GM18511 (cell line): ENCODE measurements around the gene FRAS1.
"Not testable (repeated sequence)": the region's sequence is repeated elsewhere in the genome, so short reads cannot be mapped to it uniquely, and the experiment has no call there.

Experiments
- ATAC-seq: cut with Tn5 transposase; IDR thresholded peaks from one replicate; pipeline ENCODE4 v1.9.1; 2021; ENCODE audit warnings: mild to moderate bottlenecking, moderate library complexity; ENCODE audit not compliant: unreplicated experiment

The FRAS1 gene

DNA sequence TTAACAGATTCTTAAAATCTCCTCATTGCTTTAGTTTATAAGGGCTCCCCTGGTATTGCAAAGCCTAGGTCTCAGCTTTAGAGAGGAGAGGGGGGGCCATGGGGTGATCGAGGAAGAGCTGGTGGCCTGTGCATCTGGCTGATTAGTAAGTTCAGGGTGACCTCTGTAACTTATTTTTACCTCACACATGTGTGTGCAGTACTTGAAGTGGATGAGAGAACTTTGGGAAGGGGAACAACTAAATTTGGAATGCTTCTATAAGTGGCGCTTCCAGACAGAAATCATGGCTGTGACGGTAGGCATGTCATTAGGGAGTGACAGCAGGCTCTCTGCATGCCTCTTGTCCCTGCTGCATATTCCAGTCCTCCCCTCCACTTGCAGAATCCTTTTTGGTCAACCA, 41.9 kb downstream of the FRAS1 start:
- ATAC-seq, result no peak

DNA sequence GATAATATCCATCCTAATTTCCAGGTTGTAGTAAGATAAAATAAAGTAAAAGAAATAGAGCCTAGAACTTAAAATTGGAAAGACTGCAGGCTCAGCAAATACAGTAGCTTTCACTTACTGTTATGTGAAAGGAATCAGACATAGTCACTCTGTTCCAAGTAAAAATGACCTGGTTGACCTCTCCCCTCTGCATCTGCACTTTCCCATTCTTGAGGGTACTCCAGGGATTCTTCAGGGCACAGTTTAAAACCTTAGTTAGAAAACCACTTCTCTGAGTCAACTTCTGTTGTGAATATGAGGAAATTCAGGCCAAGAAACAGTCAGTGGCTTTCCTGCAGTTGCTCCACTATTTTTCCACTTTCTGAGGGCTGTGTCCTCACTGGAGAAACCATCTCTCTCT, 42.9 kb downstream of the FRAS1 start:
- ATAC-seq, result no peak

DNA sequence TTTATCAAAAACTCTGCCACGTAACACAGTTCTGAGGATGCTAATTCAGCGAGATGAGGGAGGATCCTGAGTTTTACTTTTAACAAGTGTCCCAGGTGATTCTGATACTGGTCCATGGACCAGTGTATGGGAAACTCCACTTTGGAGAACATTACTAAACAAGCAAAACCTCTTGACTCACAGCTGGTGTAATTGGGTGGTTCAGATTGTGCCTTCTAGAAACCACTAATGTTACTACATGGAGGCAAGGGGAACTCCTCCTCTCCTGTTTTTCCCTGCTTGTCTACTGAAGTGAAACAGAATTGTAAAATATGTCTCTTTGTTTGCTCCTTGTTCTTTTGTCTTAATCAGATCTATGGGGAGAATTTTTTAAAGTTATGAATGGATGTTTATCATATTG, 62.6 kb downstream of the FRAS1 start:
- ATAC-seq, result no peak

DNA sequence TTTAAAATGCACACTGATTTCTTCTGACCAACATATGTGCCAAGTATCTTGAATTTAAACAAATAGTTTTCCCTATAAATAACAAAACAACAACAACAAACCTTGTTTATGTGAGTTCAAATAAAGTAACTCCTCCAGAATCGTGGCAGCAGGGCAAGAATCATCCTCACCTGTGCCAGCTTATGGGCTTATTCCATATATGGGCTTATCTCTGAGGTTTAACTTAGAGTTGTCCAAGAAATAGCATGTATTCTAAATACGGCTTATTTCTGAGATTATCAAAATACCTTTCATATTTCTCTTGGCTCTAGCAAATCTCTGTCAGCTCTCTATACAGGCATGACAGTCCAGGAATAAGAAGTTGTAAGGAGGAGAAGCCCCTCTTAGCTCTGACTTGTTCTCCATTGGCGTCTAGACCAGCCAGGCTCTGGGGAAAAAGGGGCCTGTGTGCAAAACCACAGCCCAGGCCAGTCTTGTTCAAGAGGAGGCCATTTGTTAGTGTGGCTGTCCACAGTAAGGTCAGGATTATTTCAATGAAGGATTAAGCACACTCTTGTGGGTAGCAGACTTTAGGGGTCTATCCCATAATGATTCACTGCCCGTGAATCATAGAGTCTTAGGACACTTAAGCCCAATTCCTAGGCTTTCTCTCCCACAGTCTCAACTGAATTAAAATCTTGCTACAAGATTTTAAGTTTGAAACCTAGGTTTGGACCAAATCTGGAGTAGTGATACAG, 63.2 kb downstream of the FRAS1 start:
- no peak for ATAC-seq

DNA sequence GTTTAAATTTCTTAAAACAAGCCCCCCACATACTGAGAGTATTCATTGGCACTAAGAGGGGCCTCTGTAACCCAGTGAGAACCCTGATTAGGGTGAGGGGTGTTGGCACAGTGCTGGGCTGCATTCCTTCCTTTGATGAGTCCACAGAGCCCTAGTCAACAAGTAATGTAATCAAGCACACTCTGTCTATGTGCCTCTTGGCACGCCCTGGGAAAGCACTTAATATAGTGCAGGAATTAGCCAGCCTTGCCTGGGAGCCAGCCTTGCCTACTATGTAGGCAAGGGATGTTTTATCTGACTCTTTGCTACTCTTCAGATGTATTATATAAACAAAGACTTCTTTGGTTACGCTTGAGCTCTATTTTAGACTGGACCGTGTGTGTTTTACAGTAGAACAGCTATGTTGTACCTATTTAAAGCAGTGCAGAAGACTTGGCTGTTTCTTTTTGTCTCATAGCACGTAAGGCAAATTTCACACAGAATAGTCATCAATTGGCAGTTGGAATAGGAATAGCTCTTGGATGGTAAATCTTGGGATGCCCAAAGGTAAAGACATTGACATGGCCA, 64.3 kb downstream of the FRAS1 start:
- ATAC-seq, result no peak

DNA sequence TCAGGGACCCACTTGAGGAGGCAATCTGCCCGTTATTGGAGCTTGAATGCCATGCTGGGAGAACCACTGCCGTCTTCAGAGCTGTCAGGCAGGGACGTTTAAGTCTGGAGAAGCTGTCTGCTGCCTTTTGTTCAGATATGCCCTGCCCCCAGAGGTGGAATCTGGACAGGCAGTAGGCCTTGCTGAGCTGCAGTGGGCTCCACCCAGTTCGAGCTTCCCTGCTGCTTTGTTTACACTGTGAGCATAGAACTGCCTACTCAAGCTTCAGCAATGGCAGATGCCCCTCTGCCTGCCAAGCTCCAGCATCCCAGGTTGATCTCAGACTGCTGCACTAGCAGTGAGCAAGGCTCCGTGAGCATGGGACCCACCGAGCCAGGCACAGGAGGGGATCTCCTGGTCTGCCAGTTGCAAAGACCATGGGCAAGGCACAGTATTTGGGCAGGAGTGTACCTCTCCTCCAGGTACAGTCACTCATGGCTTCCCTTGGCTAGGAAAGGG, 68.8 kb downstream of the FRAS1 start:
- not testable (repeated sequence) for ATAC-seq

DNA sequence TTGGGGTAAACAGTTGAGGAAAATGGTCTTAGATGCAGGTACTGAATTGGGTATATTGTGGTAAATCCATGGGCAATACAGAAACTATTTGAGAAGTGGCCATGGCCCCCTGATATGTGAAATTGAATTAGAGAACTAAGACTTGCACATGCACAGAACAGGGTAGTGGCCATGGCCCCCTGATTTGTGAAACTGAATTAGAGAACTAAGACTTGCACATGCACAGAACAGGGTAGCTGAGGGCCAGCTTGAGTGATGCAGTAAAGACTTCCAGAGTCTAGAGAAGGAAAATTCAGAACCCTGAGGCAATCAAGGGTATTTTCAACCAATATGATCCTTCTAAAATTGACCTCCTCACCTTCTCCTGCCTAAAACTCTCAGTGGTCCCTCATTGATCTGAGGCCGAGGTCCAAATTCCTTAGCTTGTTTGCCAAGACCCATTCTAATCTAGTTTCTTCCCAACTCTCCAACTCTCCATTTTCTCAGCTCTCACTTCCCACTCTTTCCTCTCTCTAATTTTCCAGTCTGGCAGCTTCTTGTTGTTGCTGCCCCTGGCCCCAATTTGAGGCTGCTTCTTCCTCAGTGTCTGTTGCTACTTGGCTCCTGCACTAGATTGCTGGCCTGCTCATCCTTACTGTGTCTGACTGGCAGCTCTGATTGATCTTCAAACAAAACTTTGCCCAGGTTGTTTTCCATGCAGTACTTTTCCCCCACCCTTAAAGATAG, 72.4 kb downstream of the FRAS1 start:
- no peak for ATAC-seq

DNA sequence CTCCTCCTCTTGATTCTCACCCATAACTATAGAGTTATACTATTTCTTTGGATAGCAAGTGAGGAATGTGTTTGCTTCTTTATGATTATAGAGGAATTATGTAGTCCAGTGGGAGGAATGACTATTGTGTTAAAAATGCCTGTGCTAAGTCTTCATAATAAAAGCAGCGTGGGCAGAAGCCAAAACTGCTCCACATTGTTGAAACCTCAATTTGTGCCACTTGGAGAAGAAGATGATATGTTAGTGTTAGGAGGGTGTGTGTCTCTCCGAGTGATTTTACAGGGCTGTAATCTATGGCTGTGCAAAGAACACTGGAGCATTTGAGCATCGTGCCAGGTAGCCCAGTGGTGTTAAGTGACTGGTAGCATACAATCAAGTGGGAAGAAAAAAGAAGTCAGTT, 74.3 kb downstream of the FRAS1 start:
- no peak for ATAC-seq

DNA sequence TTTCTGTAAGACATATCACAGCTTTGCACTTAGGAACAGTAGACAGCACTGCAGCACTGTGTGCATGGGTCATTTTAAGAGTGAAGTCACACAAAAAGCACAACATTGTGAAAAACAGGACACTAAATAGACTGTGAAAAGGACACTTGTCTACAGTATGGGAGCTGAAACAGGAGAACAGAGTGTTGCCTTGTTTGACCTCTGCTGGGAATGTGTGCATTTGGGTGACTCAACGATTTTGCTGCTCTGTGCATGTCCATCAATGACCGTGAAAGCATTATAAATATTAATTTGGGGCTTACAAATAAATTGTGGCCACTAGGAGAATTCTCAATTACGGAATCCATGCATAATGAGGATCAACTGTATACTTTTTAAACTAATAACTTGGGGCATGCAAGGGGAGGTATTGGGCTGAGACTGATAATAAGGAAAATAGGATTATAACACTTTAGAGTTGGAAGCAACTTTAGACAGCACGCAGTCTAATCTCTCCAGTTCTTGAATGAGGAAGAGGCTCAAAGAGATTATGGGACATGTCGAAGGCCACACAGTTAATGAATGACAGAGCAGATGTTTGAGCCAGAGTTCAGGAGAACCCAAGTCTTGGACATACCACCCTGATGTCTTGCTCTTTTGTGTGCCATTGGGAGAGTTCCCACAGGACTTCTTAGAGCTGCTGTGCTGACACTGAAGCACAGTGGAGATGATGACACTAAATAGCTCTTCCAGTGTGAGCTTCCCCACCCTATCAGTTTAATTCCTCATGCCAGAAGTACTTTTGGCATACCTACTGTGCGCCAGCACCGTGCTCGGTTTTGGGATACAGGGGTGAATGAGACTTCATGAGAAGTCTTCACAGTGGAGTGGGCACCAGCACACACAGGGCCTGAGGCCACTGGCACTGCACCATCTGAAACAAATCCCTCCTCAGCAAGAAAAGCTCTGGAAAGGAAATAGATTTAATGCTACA, 79.3 kb downstream of the FRAS1 start:
- ATAC-seq, result no peak

DNA sequence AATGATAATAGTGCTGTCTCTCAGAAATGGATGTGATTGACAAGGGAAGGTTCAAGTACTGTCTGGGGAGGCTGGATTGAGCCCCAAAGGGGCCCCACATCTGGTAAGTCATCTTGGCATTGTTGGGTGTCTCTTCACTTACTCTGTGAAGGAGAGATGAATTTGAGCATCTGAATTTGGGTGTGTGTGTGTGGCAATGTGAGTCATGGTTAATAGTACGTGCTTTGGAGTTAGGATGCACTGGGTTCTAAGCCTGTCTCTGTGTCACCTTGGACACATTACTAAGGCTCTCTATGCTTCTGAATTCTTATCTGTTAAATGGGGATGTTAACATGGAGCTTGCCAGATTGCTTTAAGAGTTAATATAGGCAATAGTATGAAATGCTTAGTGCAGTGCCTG, 80.4 kb downstream of the FRAS1 start:
- no peak for ATAC-seq

DNA sequence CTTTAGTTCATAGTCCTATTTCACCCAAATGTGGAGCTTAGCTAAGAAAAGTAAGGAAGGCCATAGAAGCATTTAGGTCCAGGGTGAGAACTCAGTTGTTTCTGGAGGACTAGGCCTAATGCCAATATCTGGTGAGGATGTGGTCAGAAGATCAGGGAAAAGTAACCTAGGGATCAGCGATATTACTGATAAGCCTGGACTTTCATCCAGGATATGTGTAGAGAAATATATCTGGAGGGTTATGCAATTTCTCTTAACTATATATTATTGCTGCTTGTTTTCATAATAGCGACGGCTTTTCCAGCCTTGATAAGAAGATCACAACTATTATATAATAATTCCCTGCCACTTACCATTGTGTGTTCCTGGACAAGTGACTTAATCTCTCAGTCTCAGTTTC, 81.1 kb downstream of the FRAS1 start:
- ATAC-seq, result no peak

DNA sequence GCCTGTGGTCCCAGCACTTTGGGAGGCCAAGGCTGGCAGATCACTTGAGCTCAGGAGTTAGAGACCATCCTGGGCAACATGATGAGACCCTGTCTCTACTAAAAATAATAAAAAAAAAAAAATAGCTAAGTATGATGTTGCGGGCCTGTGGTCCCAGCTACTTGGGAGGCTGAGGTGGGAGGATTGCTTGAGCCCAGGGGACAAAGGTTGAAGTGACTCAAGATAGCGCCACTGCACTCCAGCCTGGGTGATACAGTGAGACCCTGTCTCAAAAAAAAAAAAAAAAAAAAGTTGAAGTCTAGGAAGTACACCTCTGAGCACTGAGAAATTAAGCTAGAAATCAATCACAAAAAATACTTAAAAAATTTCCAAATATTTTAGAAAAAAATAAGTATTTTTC, 86.5 kb downstream of the FRAS1 start:
- ATAC-seq, result no peak

DNA sequence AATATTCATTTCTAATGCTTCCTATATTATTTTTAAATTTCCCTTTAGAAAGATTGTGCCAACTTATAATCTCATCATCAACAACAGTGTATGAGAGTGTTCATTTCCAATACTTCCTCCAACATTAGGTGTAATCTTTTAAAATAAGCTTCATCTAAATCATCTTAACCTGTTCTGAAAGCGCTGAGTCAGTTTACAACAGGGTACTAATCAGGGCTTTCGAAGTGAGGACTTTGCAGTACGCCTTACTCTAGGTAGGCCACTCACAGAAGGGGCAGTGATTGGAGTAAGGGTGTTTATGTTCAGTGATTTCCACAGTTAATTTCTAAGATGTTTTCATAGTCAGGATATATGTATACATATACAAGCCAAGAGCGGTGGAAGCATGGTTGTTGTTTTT, 87.9 kb downstream of the FRAS1 start:
- ATAC-seq, result no peak

DNA sequence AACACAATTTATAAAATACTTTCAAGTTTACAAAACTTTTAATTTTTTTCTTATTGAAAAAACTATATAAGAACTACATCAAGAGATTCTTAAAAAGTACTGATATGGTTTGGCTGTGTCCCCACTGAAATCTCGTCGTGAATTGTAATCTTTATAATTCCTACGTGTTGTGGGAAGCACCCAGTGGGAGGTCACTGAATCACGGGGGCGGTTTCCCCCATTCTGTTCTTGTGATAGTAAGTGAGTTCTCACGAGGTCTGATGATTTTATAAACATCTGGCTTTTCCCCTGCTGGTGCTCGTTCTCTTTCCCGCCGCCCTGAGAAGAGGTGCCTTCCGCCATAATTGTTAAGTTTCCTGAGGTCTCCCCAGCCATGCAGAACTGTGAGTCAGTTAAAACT, 88.5 kb downstream of the FRAS1 start:
- ATAC-seq, result no peak

DNA sequence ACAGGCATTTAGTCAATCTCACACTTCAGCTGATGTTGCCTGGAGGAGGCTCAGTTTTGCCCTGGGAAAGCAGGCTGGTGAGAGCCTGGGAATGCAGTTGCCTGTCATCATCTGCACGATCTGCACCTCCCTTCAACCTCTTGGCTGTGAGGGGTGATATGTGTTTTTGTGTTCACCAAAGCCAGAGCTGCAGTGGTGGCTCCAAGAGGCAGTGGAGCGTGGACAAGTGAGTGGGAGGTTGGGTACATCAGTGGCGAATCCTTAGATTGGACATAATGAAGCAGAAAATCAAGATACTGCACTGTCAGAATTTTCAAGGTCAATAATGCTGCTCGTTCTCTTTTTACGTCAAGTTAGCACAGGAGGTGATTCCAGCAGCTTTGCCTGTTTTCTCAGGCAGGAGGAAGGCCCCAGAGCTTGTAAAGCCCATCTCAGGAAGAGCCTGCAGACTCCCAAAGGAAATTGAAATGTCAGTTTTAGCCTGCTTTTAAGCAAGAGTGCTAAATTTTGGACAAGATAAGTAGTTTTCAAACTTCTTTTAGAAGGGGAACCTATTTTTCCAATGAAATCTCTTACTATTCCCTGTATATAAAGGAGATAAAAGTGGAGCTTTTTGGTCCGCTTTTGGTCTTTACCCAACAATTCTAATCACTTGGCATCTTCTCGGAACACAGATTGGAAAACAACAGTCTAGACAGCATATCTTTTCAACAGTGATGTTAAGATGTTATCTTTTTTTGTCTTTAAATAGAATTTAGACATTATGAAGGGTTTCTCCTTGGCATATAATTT, 92.8 kb downstream of the FRAS1 start:
- no peak for ATAC-seq

DNA sequence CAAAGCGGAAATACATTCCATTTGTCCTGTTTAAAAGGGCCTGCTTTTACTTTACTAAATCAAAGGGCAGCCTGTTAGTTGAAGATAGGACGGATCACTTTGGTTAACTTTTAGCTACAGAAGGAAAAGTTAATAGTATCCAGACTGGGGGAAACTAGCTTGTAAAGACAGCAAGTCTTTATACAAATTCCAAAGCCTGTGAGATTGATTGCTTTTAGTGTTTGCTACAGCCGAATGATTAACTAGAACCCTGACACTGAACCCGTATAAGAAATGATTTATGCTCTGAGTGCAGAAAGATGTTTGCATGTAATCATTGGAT, 93.4 kb downstream of the FRAS1 start:
- ATAC-seq, result no peak

DNA sequence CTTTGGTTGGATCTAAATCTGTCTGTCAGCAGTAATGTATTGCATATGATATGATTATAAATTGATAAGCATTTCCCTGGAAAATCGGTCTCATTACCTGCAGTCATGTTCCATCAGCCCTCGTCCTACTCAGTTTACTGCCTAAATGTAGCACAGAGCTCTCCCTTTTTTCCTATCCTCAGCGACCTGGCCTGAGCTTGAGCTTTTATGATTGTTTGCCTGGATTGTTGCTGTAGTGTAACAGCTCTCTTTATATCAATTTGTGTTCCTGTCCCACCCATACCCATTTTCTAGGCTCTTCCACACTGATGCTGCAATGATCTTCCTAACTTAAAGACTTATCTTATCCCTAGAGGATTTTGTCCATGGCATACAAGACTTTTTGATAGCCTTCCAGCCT, 95.7 kb downstream of the FRAS1 start:
- no peak for ATAC-seq

DNA sequence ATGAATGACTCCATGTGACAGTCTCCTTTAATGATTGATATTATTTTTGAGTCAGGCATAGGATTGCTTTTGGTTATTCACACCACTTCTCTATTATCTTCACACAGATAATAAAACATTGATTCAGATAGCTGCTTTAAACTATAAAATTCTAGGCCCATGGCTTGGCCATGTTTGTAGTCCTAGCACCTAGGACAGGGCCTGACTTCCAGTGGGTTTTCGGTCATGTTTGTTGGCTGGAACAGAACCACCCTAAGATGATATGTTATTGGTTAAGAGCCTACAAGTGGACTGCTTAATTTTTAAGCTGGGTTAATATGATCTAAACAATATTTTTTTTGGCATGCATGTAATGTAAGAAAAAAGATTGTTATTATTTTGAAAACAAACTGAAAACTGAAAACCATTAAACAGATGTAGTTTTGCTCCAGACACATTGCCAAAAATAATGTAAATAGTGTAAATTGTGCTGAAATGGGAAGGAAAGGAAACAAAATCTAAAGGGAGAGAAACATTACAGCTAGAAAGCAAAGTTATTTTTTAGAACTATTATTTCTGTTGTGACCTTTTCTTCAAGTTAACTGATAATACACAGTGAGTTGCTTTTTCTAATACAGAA, 98.0 kb downstream of the FRAS1 start:
- no peak for ATAC-seq

DNA sequence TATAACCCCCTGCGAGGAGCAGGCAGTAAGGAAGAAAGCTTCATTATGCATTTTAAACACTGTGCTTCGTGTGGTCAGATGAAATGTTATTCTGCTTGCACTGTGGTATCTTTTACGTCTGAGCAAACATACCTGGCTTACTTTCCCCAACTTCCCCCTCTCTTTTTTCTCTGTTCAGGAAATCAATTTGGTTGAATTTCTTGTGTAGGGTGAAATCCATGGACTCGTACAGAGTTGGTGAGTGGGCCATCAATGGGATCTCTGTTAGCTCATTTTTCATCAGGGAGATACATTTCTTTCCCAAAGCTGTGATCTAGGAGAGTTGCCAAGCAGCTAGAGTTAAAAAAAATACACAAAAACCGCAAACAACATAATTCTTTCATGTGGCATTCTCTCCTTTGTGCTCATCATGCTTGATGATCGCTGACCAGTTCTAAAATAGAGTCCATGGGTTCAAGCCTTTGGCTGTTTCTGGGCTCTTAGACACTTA, 98.5 kb downstream of the FRAS1 start:
- ATAC-seq, result no peak

DNA sequence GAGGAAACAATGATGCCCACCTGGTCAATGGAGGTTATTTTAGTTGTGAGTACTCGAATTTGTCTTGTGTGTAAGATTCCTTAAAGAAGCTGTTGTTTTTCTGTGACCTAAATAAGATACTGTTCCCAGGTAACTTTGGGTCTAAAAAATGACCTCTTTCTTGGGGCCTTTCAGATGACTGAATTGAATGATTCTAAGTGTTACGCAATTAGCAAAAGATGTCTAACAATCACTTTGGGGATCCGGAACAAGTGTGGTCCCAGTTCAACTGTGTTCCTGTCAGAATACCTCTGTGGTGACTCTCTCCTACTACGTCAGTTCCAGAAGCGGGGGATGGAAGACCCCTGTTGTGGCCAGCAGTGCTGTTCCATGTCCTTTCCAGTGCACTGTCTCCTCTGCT, 99.4 kb downstream of the FRAS1 start:
- no peak for ATAC-seq
